ENCODE data around the gene OR2AE1.
"Not testable (repeated sequence)": the region's sequence is repeated elsewhere in the genome, so short reads cannot be mapped to it uniquely, and the experiment has no call there.

Gene OR2AE1

GRCh38 chr7:99876933-99877332 is at the start of gene OR2AE1:
Gene OR2AE1 (minus strand): TSS chr7:99877033. CDS start chr7:99877033, 0 bp downstream.
- no peak within 1 kb of the TSS for H3K4me3 ChIP-seq (ENCODE audit: low read depth, low read length)

- H3K4me3 ChIP-seq (ENCODE audit: low read depth, low read length): no peak overlapping the region
Observed at GRCh38 chr7:99926321-99926720, 49.5 kb upstream of the OR2AE1 start.

- H3K4me3 ChIP-seq (ENCODE audit: low read depth, low read length): no peak overlapping the region
Observed at GRCh38 chr7:99923200-99923599, 46.4 kb upstream of the OR2AE1 start.

- H3K4me3 ChIP-seq (ENCODE audit: low read depth, low read length): no peak overlapping the region
Observed at GRCh38 chr7:99920149-99920548, 43.3 kb upstream of the OR2AE1 start.

- H3K4me3 ChIP-seq (ENCODE audit: low read depth, low read length): peak overlapping the region; percentile 67
Observed at GRCh38 chr7:99919814-99920112, 42.9 kb upstream of the OR2AE1 start.

GRCh38 chr7:99918959-99919813 is 42.4 kb upstream of the OR2AE1 start, which contains the start of gene TRIM4:
Gene TRIM4 (minus strand): TSS chr7:99919530. CDS start chr7:99919401, 129 bp downstream.
- H3K4me3 ChIP-seq (ENCODE audit: low read depth, low read length): peak within 1 kb of the TSS; percentile 67

- no peak overlapping the region for H3K4me3 ChIP-seq (ENCODE audit: low read depth, low read length)
Observed at GRCh38 chr7:99910976-99911375, 34.1 kb upstream of the OR2AE1 start.

GRCh38 chr7:99901581-99901980 is 24.7 kb upstream of the OR2AE1 start:
- H3K4me3 ChIP-seq (ENCODE audit: low read depth, low read length): no peak overlapping the region

- no peak overlapping the region for H3K4me3 ChIP-seq (ENCODE audit: low read depth, low read length)
Observed at GRCh38 chr7:99899830-99900519, 23.1 kb upstream of the OR2AE1 start.

GRCh38 chr7:99898836-99899235 is 22.0 kb upstream of the OR2AE1 start:
- H3K4me3 ChIP-seq (ENCODE audit: low read depth, low read length): no peak overlapping the region

- H3K4me3 ChIP-seq (ENCODE audit: low read depth, low read length): no peak overlapping the region
Observed at GRCh38 chr7:99898023-99898357, 21.2 kb upstream of the OR2AE1 start.

GRCh38 chr7:99897322-99898022 is 20.6 kb upstream of the OR2AE1 start:
- no peak overlapping the region for H3K4me3 ChIP-seq (ENCODE audit: low read depth, low read length)

- H3K4me3 ChIP-seq (ENCODE audit: low read depth, low read length): no peak overlapping the region
Observed at GRCh38 chr7:99894738-99895137, 17.9 kb upstream of the OR2AE1 start.

- no peak overlapping the region for H3K4me3 ChIP-seq (ENCODE audit: low read depth, low read length)
Observed at GRCh38 chr7:99893280-99893679, 16.4 kb upstream of the OR2AE1 start.

GRCh38 chr7:99890348-99890747 is 13.5 kb upstream of the OR2AE1 start:
- not testable (repeated sequence) for H3K4me3 ChIP-seq (ENCODE audit: low read depth, low read length)

- H3K4me3 ChIP-seq (ENCODE audit: low read depth, low read length): not testable (repeated sequence)
Observed at GRCh38 chr7:99888366-99888765, 11.5 kb upstream of the OR2AE1 start.

- H3K4me3 ChIP-seq (ENCODE audit: low read depth, low read length): no peak overlapping the region
Observed at GRCh38 chr7:99881370-99881769, 4.5 kb upstream of the OR2AE1 start.

GRCh38 chr7:99876491-99876890 is 342 bp downstream of the OR2AE1 start:
- H3K4me3 ChIP-seq (ENCODE audit: low read depth, low read length): no peak overlapping the region

GRCh38 chr7:99868246-99868645 is 8.6 kb downstream of the OR2AE1 start:
- no peak overlapping the region for H3K4me3 ChIP-seq (ENCODE audit: low read depth, low read length)

- not testable (repeated sequence) for H3K4me3 ChIP-seq (ENCODE audit: low read depth, low read length)
Observed at GRCh38 chr7:99867477-99867876, 9.4 kb downstream of the OR2AE1 start.

- H3K4me3 ChIP-seq (ENCODE audit: low read depth, low read length): no peak overlapping the region
Observed at GRCh38 chr7:99863847-99864440, 12.9 kb downstream of the OR2AE1 start.

Measured in iPS-11a (cell line).